ENCODE data around the gene WDR48.

Gene WDR48

GRCh38 chr3:39065197-39065596 is 13.4 kb downstream of the WDR48 start:
- DNase-seq = no peak

GRCh38 chr3:39067286-39067685 is 15.5 kb downstream of the WDR48 start:
- DNase-seq = no peak

- DNase-seq = no peak
Measured at GRCh38 chr3:39068556-39068955, 16.7 kb downstream of the WDR48 start.

- DNase-seq = no peak
Measured at GRCh38 chr3:39075910-39076309, 24.1 kb downstream of the WDR48 start.

GRCh38 chr3:39079530-39079929 is 27.7 kb downstream of the WDR48 start:
- no peak for DNase-seq

GRCh38 chr3:39080026-39080425 is 28.2 kb downstream of the WDR48 start:
- no peak for DNase-seq

GRCh38 chr3:39082666-39083313 is 31.0 kb downstream of the WDR48 start:
- DNase-seq = no peak

GRCh38 chr3:39086144-39086543 is 34.3 kb downstream of the WDR48 start:
- DNase-seq = no peak

GRCh38 chr3:39088456-39088855 is 36.6 kb downstream of the WDR48 start:
- no peak for DNase-seq

GRCh38 chr3:39088889-39089288 is 37.1 kb downstream of the WDR48 start:
- DNase-seq = no peak

- DNase-seq = no peak
Measured at GRCh38 chr3:39090922-39091321, 39.1 kb downstream of the WDR48 start.

GRCh38 chr3:39094851-39095677 is 43.2 kb downstream of the WDR48 start:
- no peak for DNase-seq

- DNase-seq = no peak
Measured at GRCh38 chr3:39095778-39096177, 44.0 kb downstream of the WDR48 start.

GRCh38 chr3:39096775-39097174 is 45.0 kb downstream of the WDR48 start:
- no peak for DNase-seq

GRCh38 chr3:39097716-39098472 is 46.1 kb downstream of the WDR48 start:
- DNase-seq = no peak

- no peak for DNase-seq
Measured at GRCh38 chr3:39098473-39099000, 46.7 kb downstream of the WDR48 start.

GRCh38 chr3:39099242-39099641 is 47.4 kb downstream of the WDR48 start:
- DNase-seq = no peak

- DNase-seq = no peak
Measured at GRCh38 chr3:39099738-39100499, 48.1 kb downstream of the WDR48 start.

- no peak for DNase-seq
Measured at GRCh38 chr3:39100500-39100886, 48.7 kb downstream of the WDR48 start.

- DNase-seq = no peak
Measured at GRCh38 chr3:39101022-39101689, 49.3 kb downstream of the WDR48 start.

GRCh38 chr3:39102504-39103323 is 50.9 kb downstream of the WDR48 start:
- DNase-seq = no peak

Measured in NCI-H446 treated with DMSO at 0.1 percent for 48 hours (cell line).